ENCODE results near the gene PTTG2.

DNA sequence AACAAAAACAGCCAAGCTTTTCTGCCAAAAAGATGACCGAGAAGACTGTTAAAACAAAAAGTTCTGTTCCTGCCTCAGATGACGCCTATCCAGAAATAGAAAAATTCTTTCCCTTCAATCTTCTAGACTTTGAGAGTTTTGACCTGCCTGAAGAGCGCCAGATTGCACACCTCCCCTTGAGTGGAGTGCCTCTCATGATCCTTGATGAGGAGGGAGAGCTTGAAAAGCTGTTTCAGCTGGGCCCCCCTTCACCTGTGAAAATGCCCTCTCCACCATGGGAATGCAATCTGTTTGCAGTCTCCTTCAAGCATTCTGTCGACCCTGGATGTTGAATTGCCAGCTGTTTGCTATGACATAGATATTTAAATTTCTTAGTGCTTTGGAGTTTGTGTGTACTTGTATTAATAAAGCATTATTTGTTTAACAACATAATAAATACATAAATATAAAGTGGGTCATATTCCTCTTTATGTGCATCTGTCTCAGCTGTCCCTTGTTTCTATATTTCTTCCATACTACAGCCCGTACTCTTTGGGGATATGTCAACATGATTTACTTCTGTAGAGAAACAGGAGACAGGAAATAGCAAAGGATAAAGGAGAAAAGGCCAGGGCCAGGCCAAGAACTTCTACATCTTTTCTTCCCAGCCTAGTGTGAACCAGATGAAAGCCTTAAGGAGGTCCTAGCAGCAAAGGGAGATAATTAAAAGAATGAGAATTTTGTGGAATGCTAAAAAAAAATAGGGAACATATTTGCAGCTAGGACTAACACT is 667 bp downstream of the PTTG2 start:
- TF ChIP-seq CTCF (IDR thresholded peaks at IDR 0.05) = no peak
- TF ChIP-seq POLR2A (IDR thresholded peaks at IDR 0.05) = no peak
- no peak for TF ChIP-seq POLR2AphosphoS5 (IDR thresholded peaks at IDR 0.05)
